GM23338 (cell line): ENCODE data around the gene SGPP1. TPM values are rescaled to one million over a fixed set of nuclear protein-coding genes. Genes with fewer than 3 reads are reported as not detected.
"Not testable (repeated sequence)": the region's sequence is repeated elsewhere in the genome, so short reads cannot be mapped to it uniquely, and the experiment has no call there.

ENCODE experiments used
- ATAC-seq: fragments of 200-7000 bp; cut with Tn5 transposase; 3 replicates; pipeline ENCODE4 v1.9.1; 2020
- DNase-seq: peaks from one replicate; pipeline ENCODE4 v3.0.0-alpha.2; 2015; ENCODE audit warnings: low spot score
- H2AFZ ChIP-seq: fragments of 200-600 bp; sonication (generic); 2 replicates; pipeline ENCODE4 v1.8.0; 2016; ENCODE audit warnings: antibody characterized with exemption, mild to moderate bottlenecking, moderate library complexity
- H3F3A ChIP-seq: fragments of 200-600 bp; sonication (generic); replicated peaks from 2 replicates; pipeline ENCODE4 v1.8.0; 2017; ENCODE audit warnings: antibody characterized with exemption, mixed run types, low read depth
- H3K27ac ChIP-seq: fragments of 200-600 bp; sonication (generic); 2 replicates; pipeline ENCODE4 v1.6.1; 2016; ENCODE audit warnings: low read depth
- H3K27me3 ChIP-seq: fragments of 200-600 bp; sonication (generic); 2 replicates; pipeline ENCODE4 v1.8.0; 2016; ENCODE audit warnings: mild to moderate bottlenecking, mixed run types, moderate library complexity; ENCODE audit not compliant: insufficient read depth
- H3K36me3 ChIP-seq: fragments of 200-600 bp; sonication (generic); 2 replicates; pipeline ENCODE4 v1.8.0; 2016; ENCODE audit warnings: mild to moderate bottlenecking; ENCODE audit not compliant: insufficient read depth
- H3K4me1 ChIP-seq: fragments of 200-600 bp; sonication (generic); 2 replicates; pipeline ENCODE4 v1.8.0; 2016; ENCODE audit warnings: mild to moderate bottlenecking, moderate library complexity; ENCODE audit not compliant: insufficient read depth
- H3K4me2 ChIP-seq: fragments of 200-600 bp; sonication (generic); 2 replicates; pipeline ENCODE4 v1.7.1; 2017; ENCODE audit warnings: mixed run types
- H3K4me3 ChIP-seq: fragments of 200-600 bp; sonication (generic); 2 replicates; pipeline ENCODE4 v1.6.1; 2016; ENCODE audit warnings: mixed run types
- H3K79me2 ChIP-seq: fragments of 200-600 bp; sonication (generic); replicated peaks from 2 replicates; pipeline ENCODE4 v1.8.0; 2017; ENCODE audit warnings: mild to moderate bottlenecking; ENCODE audit not compliant: insufficient read depth
- H3K9me2 ChIP-seq: fragments of 200-600 bp; sonication (generic); 2 replicates; pipeline ENCODE4 v1.8.0; 2017; ENCODE audit not compliant: insufficient read depth
- H4K20me1 ChIP-seq: fragments of 200-600 bp; sonication (generic); replicated peaks from 2 replicates; pipeline ENCODE4 v1.8.0; 2017; ENCODE audit warnings: mild to moderate bottlenecking; ENCODE audit not compliant: insufficient read depth
- H3K27ac Mint-ChIP-seq: 2 replicates; pipeline ENCODE4 v1.8.0; 2020; ENCODE audit warnings: inconsistent platforms, mild to moderate bottlenecking, moderate library complexity, mixed read lengths
- H3K27me3 Mint-ChIP-seq: 3 replicates; pipeline ENCODE4 v1.8.0; 2022; ENCODE audit warnings: low read depth, mild to moderate bottlenecking, moderate library complexity, mixed read lengths, inconsistent platforms; ENCODE audit not compliant: insufficient read depth, poor library complexity
- H3K36me3 Mint-ChIP-seq: 3 replicates; pipeline ENCODE4 v1.8.0; 2021; ENCODE audit warnings: low read depth, mild to moderate bottlenecking, inconsistent platforms, moderate library complexity, mixed read lengths
- H3K4me1 Mint-ChIP-seq: 3 replicates; pipeline ENCODE4 v1.8.0; 2020; ENCODE audit warnings: mild to moderate bottlenecking, inconsistent platforms, mixed read lengths
- H3K4me3 Mint-ChIP-seq: 3 replicates; pipeline ENCODE4 v1.8.0; 2021; ENCODE audit warnings: moderate library complexity, mild to moderate bottlenecking, inconsistent platforms, mixed read lengths
- H3K9me3 Mint-ChIP-seq: 3 replicates; pipeline ENCODE4 v1.8.0; 2020; ENCODE audit warnings: moderate library complexity, mild to moderate bottlenecking, inconsistent platforms, mixed read lengths
- CREB1 ChIP-seq: fragments of 250-450 bp; sonication (Bioruptor Pico); IDR thresholded peaks from 2 replicates; pipeline ENCODE4 v1.5.0; 2020; ENCODE audit warnings: low read depth, mild to moderate bottlenecking, moderate library complexity
- CTCF ChIP-seq, 2 experiments: fragments of 200-600 bp in 1 of 2; sonication (generic) in 1 of 2; conservative IDR thresholded peaks; 2 replicates each; pipeline versions ENCODE4 v1.5.1 to v1.6.1; 2016 to 2017; ENCODE audit warnings: antibody characterized with exemption in 2 of 2, low read depth in 2 of 2, mild to moderate bottlenecking in 2 of 2, moderate library complexity in 1 of 2
- EZH2 ChIP-seq: fragments of 200-600 bp; sonication (generic); IDR thresholded peaks from one replicate; pipeline ENCODE4 v1.8.0; 2017; ENCODE audit warnings: antibody characterized with exemption, mild to moderate bottlenecking, low read depth; ENCODE audit not compliant: unreplicated experiment
- EZH2phosphoT487 ChIP-seq: fragments of 200-600 bp; sonication (generic); IDR thresholded peaks from one replicate; pipeline ENCODE4 v1.8.1; 2018; ENCODE audit warnings: antibody characterized with exemption; ENCODE audit not compliant: unreplicated experiment
- JUNB ChIP-seq: IDR thresholded peaks from one replicate; pipeline ENCODE4 v1.6.1; 2016; ENCODE audit warnings: antibody characterized with exemption; ENCODE audit not compliant: unreplicated experiment
- NANOG ChIP-seq: IDR thresholded peaks from 2 replicates; pipeline ENCODE4 v1.6.1; 2016; ENCODE audit warnings: antibody characterized with exemption, borderline replicate concordance
- POLR2AphosphoS5 ChIP-seq: IDR thresholded peaks from 2 replicates; pipeline ENCODE4 v1.6.1; 2016; ENCODE audit warnings: antibody characterized with exemption, low read depth
- STAT1 ChIP-seq: IDR thresholded peaks from one replicate; pipeline ENCODE4 v1.6.1; 2016; ENCODE audit warnings: antibody characterized with exemption; ENCODE audit not compliant: unreplicated experiment
- ZNF114 ChIP-seq: fragments of 250-450 bp; sonication (Bioruptor Pico); IDR thresholded peaks from 2 replicates; pipeline ENCODE4 v1.5.0; 2020; ENCODE audit warnings: mild to moderate bottlenecking, moderate library complexity
- ZNF331 ChIP-seq: fragments of 250-450 bp; sonication (Bioruptor Pico); IDR thresholded peaks from 2 replicates; pipeline ENCODE4 v1.5.0; 2020; ENCODE audit warnings: low read depth, mild to moderate bottlenecking, moderate library complexity
- polyA plus RNA-seq: library from polyadenylated mRNA; unstranded; fragments of >200 nt; fragmentation: Nextera tagmentation; extraction: Ambion mirVana; gene quantifications from 2 replicates; pipeline ENCODE4 v1.2.1, GENCODE V29; 2016
- total RNA-seq: library from RNA; depleted of rRNA; stranded (reverse); fragments of >200 nt; shearing (Covaris generic); gene quantifications from 2 replicates; pipeline ENCODE4 v1.2.3, GENCODE V29; 2014
- TF ChIP-seq, protein P1 (sequence below): fragments of 250-450 bp; sonication (Bioruptor Pico); IDR thresholded peaks from 2 replicates; pipeline ENCODE4 v1.5.0; 2020; ENCODE audit warnings: mild to moderate bottlenecking, moderate library complexity
- TF ChIP-seq, protein P2 (sequence below): IDR thresholded peaks from 2 replicates; pipeline ENCODE4 v1.6.1; 2016; ENCODE audit warnings: antibody characterized with exemption

The SGPP1 gene
- total and polyA plus RNA-seq, 2 experiments from 2014 or later = 4.2 to 11.1 TPM

DNA sequence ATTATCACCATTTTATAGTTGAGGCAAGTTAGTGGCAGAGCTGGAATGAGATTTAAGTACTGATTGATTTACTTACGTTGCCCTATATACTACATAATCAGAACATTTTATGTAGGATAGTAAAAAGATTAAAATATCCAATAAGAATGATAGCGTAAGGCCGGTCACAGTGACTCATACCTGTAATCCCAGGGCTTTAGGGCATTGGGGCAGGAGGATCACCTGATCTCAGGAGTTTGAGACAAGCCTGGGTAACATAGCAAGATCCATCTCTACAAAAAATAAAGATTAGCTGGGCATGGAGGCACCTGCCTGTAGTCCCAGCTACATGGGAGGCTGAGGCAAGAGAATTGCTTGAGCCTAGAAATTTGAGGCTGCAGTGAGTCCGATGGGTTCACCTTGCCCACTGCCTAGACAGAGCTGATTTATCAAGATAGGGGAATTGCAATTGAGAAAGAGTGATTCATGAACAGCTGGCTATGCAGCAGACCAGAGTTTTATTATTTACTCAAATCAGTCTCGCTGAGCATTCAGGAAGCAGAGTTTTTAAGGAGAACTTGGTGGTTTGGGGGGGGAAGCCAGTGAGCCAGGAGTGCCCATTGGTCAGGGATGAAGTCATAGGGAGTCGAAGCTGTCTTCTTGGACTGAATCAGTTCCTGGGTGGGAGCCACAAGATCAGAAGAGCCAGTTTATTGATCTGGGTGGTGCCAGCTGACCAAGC, 24.7 kb upstream of the SGPP1 start (continued):
- no peak for TF ChIP-seq ZNF331 (CRISPR knock-in tag)

GRCh38 chr14:63751076-63751475, 23.2 kb upstream of the SGPP1 start:
- not testable (repeated sequence) for H3K9me3 Mint-ChIP-seq, H3K4me3 ChIP-seq, ATAC-seq, H3K27ac ChIP-seq, H3K36me3 Mint-ChIP-seq, H3K4me1 Mint-ChIP-seq, H3K36me3 ChIP-seq, H3K4me3 Mint-ChIP-seq, H3K9me2 ChIP-seq, H3K27me3 ChIP-seq, H3K4me1 ChIP-seq, H3K27me3 Mint-ChIP-seq, H3K4me2 ChIP-seq, H3F3A ChIP-seq, H3K27ac Mint-ChIP-seq, H4K20me1 ChIP-seq, H3K79me2 ChIP-seq, DNase-seq, H2AFZ ChIP-seq

GRCh38 chr14:63747846-63748245, 20.0 kb upstream of the SGPP1 start:
- H3K27ac ChIP-seq = no peak overlapping the region
- H3K36me3 Mint-ChIP-seq = no peaks in the 10 kb centered on the region
- no peak overlapping the region for H3K27ac Mint-ChIP-seq
- no peaks in the 10 kb centered on the region for H4K20me1 ChIP-seq
- no peaks in the 10 kb centered on the region for H3K9me2 ChIP-seq
- no peaks in the 10 kb centered on the region for H3K27me3 ChIP-seq
- no peaks in the 10 kb centered on the region for H3K79me2 ChIP-seq
- no peak overlapping the region for H3K4me3 Mint-ChIP-seq
- H3K9me3 Mint-ChIP-seq = 0 out of 3 replicates have a peak, but pooled peaks cover 3% of the 10 kb centered on the region
- ATAC-seq (no peak), DNase-seq (no peak)
- no peaks in the 10 kb centered on the region for H3F3A ChIP-seq
- H3K4me1 Mint-ChIP-seq = peaks cover 3% of the 10 kb centered on the region; the same call in 1 of the 3 replicates
- no peak overlapping the region for H3K4me2 ChIP-seq
- no peak overlapping the region for H3K4me3 ChIP-seq
- no peaks in the 10 kb centered on the region for H3K36me3 ChIP-seq
- H3K4me1 ChIP-seq = no peaks in the 10 kb centered on the region
- peaks cover 3% of the 10 kb centered on the region for H3K27me3 Mint-ChIP-seq
- H2AFZ ChIP-seq = no peak overlapping the region
- TF ChIP-seq, protein P1, sequence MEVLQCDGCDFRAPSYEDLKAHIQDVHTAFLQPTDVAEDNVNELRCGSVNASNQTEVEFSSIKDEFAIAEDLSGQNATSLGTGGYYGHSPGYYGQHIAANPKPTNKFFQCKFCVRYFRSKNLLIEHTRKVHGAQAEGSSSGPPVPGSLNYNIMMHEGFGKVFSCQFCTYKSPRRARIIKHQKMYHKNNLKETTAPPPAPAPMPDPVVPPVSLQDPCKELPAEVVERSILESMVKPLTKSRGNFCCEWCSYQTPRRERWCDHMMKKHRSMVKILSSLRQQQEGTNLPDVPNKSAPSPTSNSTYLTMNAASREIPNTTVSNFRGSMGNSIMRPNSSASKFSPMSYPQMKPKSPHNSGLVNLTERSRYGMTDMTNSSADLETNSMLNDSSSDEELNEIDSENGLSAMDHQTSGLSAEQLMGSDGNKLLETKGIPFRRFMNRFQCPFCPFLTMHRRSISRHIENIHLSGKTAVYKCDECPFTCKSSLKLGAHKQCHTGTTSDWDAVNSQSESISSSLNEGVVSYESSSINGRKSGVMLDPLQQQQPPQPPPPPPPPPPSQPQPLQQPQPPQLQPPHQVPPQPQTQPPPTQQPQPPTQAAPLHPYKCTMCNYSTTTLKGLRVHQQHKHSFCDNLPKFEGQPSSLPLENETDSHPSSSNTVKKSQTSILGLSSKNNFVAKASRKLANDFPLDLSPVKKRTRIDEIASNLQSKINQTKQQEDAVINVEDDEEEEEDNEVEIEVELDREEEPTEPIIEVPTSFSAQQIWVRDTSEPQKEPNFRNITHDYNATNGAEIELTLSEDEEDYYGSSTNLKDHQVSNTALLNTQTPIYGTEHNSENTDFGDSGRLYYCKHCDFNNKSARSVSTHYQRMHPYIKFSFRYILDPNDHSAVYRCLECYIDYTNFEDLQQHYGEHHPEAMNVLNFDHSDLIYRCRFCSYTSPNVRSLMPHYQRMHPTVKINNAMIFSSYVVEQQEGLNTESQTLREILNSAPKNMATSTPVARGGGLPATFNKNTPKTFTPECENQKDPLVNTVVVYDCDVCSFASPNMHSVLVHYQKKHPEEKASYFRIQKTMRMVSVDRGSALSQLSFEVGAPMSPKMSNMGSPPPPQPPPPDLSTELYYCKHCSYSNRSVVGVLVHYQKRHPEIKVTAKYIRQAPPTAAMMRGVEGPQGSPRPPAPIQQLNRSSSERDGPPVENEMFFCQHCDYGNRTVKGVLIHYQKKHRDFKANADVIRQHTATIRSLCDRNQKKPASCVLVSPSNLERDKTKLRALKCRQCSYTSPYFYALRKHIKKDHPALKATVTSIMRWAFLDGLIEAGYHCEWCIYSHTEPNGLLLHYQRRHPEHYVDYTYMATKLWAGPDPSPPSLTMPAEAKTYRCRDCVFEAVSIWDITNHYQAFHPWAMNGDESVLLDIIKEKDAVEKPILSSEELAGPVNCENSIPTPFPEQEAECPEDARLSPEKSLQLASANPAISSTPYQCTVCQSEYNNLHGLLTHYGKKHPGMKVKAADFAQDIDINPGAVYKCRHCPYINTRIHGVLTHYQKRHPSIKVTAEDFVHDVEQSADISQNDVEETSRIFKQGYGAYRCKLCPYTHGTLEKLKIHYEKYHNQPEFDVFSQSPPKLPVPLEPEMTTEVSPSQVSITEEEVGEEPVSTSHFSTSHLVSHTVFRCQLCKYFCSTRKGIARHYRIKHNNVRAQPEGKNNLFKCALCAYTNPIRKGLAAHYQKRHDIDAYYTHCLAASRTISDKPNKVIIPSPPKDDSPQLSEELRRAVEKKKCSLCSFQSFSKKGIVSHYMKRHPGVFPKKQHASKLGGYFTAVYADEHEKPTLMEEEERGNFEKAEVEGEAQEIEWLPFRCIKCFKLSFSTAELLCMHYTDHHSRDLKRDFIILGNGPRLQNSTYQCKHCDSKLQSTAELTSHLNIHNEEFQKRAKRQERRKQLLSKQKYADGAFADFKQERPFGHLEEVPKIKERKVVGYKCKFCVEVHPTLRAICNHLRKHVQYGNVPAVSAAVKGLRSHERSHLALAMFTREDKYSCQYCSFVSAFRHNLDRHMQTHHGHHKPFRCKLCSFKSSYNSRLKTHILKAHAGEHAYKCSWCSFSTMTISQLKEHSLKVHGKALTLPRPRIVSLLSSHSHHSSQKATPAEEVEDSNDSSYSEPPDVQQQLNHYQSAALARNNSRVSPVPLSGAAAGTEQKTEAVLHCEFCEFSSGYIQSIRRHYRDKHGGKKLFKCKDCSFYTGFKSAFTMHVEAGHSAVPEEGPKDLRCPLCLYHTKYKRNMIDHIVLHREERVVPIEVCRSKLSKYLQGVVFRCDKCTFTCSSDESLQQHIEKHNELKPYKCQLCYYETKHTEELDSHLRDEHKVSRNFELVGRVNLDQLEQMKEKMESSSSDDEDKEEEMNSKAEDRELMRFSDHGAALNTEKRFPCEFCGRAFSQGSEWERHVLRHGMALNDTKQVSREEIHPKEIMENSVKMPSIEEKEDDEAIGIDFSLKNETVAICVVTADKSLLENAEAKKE (CRISPR knock-in tag) = no peak
- TF ChIP-seq ZNF114 (no peak), ZNF331 (CRISPR knock-in tag) (no peak), POLR2AphosphoS5 (no peak), EZH2phosphoT487 (no peak), NANOG (no peak), CREB1 (CRISPR knock-in tag) (no peak), EZH2 (no peak), STAT1 (no peak), CTCF (conservative IDR thresholded peaks at IDR 0.05; ENCODE audit: low read depth in 2 of 2) (no peak), JUNB (no peak)
- TF ChIP-seq, protein P2, sequence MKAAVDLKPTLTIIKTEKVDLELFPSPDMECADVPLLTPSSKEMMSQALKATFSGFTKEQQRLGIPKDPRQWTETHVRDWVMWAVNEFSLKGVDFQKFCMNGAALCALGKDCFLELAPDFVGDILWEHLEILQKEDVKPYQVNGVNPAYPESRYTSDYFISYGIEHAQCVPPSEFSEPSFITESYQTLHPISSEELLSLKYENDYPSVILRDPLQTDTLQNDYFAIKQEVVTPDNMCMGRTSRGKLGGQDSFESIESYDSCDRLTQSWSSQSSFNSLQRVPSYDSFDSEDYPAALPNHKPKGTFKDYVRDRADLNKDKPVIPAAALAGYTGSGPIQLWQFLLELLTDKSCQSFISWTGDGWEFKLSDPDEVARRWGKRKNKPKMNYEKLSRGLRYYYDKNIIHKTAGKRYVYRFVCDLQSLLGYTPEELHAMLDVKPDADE = no peak
